ENCODE data around the gene DGCR8. TPM values are rescaled to one million over a fixed set of nuclear protein-coding genes. Genes with fewer than 3 reads are reported as not detected.
"Not testable (repeated sequence)": the region's sequence is repeated elsewhere in the genome, so short reads cannot be mapped to it uniquely, and the experiment has no call there.

DGCR8 gene
- total RNA-seq, 1 donor, result 30.7 TPM

GRCh38 chr22:20158391-20159036, 78.5 kb downstream of the DGCR8 start:
- TF ChIP-seq, protein P1, sequence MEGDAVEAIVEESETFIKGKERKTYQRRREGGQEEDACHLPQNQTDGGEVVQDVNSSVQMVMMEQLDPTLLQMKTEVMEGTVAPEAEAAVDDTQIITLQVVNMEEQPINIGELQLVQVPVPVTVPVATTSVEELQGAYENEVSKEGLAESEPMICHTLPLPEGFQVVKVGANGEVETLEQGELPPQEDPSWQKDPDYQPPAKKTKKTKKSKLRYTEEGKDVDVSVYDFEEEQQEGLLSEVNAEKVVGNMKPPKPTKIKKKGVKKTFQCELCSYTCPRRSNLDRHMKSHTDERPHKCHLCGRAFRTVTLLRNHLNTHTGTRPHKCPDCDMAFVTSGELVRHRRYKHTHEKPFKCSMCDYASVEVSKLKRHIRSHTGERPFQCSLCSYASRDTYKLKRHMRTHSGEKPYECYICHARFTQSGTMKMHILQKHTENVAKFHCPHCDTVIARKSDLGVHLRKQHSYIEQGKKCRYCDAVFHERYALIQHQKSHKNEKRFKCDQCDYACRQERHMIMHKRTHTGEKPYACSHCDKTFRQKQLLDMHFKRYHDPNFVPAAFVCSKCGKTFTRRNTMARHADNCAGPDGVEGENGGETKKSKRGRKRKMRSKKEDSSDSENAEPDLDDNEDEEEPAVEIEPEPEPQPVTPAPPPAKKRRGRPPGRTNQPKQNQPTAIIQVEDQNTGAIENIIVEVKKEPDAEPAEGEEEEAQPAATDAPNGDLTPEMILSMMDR (IDR thresholded peaks at IDR 0.05; ENCODE audit: insufficient read depth, low read depth, low read length), result no peak
- DNase-seq (ENCODE audit: low read depth), result no peak
- H3K4me3 ChIP-seq (ENCODE audit: low read depth, low read length), result no peak overlapping the region

DNA sequence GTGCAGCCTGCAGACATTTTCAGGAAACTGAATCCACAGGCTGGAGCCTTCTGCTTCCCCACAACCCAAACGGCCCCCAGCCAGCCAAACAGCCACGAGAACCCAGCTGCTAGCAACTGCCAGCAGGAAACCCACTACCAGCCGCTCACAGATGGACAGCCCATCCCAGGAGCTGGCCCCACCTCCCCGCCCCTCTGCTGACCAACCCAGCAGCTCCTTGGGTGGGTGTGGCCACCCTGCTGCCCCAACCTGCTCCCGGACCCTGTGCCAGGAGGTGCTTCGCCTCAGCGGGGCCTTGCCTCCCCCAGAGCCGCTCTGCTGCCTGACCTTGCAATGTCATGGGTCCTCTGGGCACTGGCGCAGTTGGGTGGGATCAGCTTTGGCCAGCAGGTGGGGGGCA, 79.0 kb downstream of the DGCR8 start:
- DNase-seq (ENCODE audit: low read depth), result no peak
- TF ChIP-seq, protein P1 (IDR thresholded peaks at IDR 0.05; ENCODE audit: insufficient read depth, low read depth, low read length), result no peak
- no peak overlapping the region for H3K4me3 ChIP-seq (ENCODE audit: low read depth, low read length)

DNA sequence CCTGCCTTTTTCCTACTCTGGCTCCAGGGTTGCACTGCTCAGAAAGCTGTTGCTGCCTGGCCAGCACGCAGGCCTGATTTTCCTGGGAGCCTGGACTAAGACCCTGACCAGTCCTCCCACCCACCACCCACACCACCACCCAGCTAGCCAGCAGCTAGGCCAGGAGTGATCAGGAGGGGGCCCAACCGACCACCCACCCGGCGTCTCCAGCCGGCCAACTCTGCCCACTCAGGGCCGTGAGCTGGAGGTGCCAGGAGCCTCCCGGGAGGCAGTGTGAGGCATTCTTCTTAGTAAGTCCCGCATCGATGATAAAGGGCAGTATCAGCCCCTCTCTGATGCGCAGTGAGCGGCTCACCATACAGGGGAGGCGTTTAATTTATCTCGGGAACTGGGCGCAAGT, 79.5 kb downstream of the DGCR8 start:
- not testable (repeated sequence) for H3K4me3 ChIP-seq (ENCODE audit: low read depth, low read length)

DNA sequence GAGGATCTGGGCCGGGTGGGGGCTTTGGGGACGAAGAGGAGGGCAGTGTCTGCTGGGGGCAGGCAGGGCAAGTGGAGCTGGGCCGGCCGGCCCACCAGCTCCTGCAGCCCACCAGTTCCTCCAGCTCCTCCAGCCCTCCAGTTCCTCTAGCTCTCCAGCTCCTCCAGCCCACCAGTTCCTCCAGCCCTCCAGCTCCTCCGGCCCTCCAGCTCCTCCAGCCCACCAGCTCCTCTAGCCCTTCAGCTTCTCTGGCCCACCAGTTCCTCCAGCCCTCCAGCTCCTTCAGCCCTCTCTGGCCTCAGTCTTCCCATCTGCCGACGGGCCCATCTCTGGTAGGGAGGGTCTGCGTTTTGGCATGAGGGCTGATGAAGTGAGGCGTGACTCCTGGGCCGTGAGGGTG, 80.0 kb downstream of the DGCR8 start:
- no peak overlapping the region for H3K4me3 ChIP-seq (ENCODE audit: low read depth, low read length)
- DNase-seq (ENCODE audit: low read depth), result no peak
- TF ChIP-seq, protein P1 (IDR thresholded peaks at IDR 0.05; ENCODE audit: insufficient read depth, low read depth, low read length), result no peak

More for the DNA sequence above, 79.5 kb downstream of the DGCR8 start:
- DNase-seq (ENCODE audit: low read depth), result not testable (repeated sequence)

Small RNAs within 50 kb of the gene (small RNA-seq; reads per million reads assigned to genes)
- 182 reads per million, percentile 97 among the genes with 10 or more reads in this experiment for gene MIR185
- not detected for gene MIR6816
- gene RF00017, result not detected
- not detected for gene RF00599

Other genes starting within 250 kb of the DGCR8 start
- 5.2 and 11.0 TPM in 2 replicates for gene GNB1L, start 225.4 kb upstream of the DGCR8 start, total RNA-seq
- gene RTL10, start 225.4 kb upstream of the DGCR8 start, total RNA-seq, result 15.1 and 19.0 TPM in 2 replicates
- 173 and 236 TPM in 2 replicates for gene COMT, start 138.5 kb upstream of the DGCR8 start, total RNA-seq
- 34.8 and 39.3 TPM in 2 replicates for gene TXNRD2, start 138.4 kb upstream of the DGCR8 start, total RNA-seq
- 6.0 and 8.4 TPM in 2 replicates for gene ARVCF, start 63.4 kb upstream of the DGCR8 start, total RNA-seq
- gene TANGO2, start 59.1 kb upstream of the DGCR8 start, total RNA-seq, result 30.2 and 32.5 TPM in 2 replicates
- gene RANBP1, start 35.9 kb downstream of the DGCR8 start, total RNA-seq, result 200 and 206 TPM in 2 replicates
- 35.4 and 45.3 TPM in 2 replicates for gene TRMT2A, start 37.0 kb downstream of the DGCR8 start, total RNA-seq
- gene ZDHHC8, start 51.6 kb downstream of the DGCR8 start, total RNA-seq, result 8.1 and 10.8 TPM in 2 replicates
- gene CCDC188, start 70.8 kb downstream of the DGCR8 start, total RNA-seq, result 0.43 and 0.97 TPM in 2 replicates
- 0.97 and 1.3 TPM in 2 replicates for gene RTN4R, start 188.1 kb downstream of the DGCR8 start, total RNA-seq
- 47.1 and 63.1 TPM in 2 replicates for gene DGCR6L, start 239.8 kb downstream of the DGCR8 start, total RNA-seq

Measured in fibroblast of villous mesenchyme (primary cell).